Measurements from ENCODE around the gene AGPAT2.

Gene AGPAT2

GRCh38 chr9:136729144-136729543 is 41.9 kb upstream of the AGPAT2 start:
- peak overlapping the region; percentile 59 for H3K4me3 ChIP-seq (ENCODE audit: low read length)
- no peak for DNase-seq (ENCODE audit: low read depth)
- TF ChIP-seq CTCF (conservative IDR thresholded peaks at IDR 0.05; ENCODE audit: low read depth, low read length), result no peak

DNA sequence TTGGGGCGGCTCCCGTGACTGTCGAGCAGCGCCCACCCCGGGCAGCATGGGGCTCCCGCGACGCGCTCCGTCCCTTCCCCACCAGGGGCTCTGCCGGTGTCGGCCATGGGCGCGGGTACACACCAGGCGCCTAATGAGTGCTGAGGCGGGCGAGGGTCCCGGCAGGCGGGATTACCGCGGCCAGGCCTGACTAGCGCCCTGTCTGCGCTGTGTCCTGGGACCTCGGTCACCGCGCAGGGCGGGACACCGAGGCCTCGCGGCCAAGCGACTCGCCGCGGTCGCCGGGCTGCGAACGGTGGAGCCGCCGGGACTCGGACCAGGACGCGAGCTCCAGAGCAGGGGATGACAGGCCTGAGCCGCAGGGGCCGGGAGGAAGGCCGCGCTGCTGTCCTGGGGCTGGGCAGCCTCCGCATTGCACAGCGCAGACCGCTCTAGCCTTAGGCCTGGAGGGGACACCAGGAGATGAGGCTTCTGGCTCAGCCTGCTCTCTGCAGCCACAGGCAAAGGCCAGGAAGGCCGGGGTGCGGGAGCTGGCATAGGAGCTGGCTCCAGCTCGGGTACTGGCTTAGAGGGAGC is 41.4 kb upstream of the AGPAT2 start:
- TF ChIP-seq CTCF (conservative IDR thresholded peaks at IDR 0.05; ENCODE audit: low read depth, low read length), result no peak
- H3K4me3 ChIP-seq (ENCODE audit: low read length), result peak overlapping the region; percentile 59
- no peak for DNase-seq (ENCODE audit: low read depth)

DNA sequence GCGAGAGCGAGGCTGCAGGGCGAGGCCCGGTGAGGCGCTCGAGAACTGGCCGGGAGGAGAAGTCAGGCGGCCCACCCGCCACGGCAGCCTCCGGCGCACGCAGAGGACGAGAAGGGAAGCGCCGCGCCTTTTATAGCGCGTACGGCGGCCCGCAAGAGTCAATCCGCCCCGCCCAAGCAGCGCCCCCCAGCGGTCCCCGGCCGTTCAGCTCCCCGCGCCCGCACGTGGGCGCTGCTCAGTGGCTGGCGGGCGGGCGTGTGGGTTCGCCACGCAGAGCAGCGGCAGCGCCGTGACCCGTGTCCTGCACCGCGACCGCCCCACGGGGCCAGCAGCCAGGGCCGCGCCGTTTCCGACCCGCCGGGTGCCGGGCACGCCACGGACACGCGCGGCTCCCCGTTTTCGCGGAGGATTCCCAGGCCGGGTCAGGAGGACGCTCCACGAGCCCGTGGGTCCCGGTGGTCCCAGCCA is 40.9 kb upstream of the AGPAT2 start:
- peak; percentile 34 for DNase-seq (ENCODE audit: low read depth)
- peak; percentile 66 for TF ChIP-seq CTCF (conservative IDR thresholded peaks at IDR 0.05; ENCODE audit: low read depth, low read length)
- H3K4me3 ChIP-seq (ENCODE audit: low read length), result peak overlapping the region; percentile 97

- H3K4me3 ChIP-seq (ENCODE audit: low read length), result peak overlapping the region; percentile 97
- no peak for DNase-seq (ENCODE audit: low read depth)
- TF ChIP-seq CTCF (conservative IDR thresholded peaks at IDR 0.05; ENCODE audit: low read depth, low read length), result peak; percentile 52
These were observed 39.5 kb upstream of the AGPAT2 start for GRCh38 chr9:136726631-136727191.

DNA sequence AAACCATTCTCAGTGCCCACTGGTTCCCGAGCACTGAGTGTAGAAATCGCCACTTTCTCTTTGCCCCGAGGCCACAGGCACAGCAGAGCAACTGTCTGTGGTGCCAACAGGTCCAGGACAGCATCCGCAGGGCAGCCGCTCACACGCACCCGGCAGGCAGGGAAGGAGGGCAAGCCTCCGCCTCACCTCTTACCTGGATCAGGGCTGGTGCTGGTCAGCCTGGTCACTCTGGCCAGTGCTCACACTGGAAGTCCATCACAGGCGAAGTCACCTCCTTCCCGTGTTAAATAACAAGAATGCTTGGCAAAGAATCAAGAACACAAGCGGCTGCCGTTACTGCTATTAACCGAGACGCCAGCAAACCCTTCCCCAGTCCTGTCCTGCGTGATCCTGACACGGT is 38.9 kb upstream of the AGPAT2 start:
- H3K4me3 ChIP-seq (ENCODE audit: low read length), result peak overlapping the region; percentile 97
- DNase-seq (ENCODE audit: low read depth), result no peak
- TF ChIP-seq CTCF (conservative IDR thresholded peaks at IDR 0.05; ENCODE audit: low read depth, low read length), result no peak

GRCh38 chr9:136725612-136726011 is 38.4 kb upstream of the AGPAT2 start:
- DNase-seq (ENCODE audit: low read depth), result no peak
- H3K4me3 ChIP-seq (ENCODE audit: low read length), result peak overlapping the region; percentile 97

More at GRCh38 chr9:136725612-136726011, 38.4 kb upstream of the AGPAT2 start:
- no peak for TF ChIP-seq CTCF (conservative IDR thresholded peaks at IDR 0.05; ENCODE audit: low read depth, low read length)

Data from retinal pigment epithelial cell (primary cell).